Measurements from ENCODE around the gene MILR1.

DNA sequence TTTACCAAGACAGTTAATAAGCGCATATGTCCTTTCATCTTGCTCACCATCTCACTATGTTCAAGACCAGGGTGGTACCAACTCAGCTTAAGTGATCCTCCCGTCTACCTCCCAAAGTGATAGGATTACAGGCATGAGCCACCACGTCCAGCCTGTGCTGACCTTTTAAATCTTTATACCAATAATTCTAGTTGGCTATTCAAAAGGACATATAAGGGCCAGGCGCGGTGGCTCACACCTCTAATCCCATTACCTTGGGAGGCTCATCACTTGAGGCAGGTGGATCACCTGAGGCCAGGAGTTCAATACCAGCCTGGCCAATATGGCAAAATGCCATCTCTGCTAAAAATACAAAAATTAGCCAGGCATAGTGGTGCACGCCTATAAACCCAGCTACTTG, 60.3 kb downstream of the MILR1 start:
- TF ChIP-seq, protein P1, sequence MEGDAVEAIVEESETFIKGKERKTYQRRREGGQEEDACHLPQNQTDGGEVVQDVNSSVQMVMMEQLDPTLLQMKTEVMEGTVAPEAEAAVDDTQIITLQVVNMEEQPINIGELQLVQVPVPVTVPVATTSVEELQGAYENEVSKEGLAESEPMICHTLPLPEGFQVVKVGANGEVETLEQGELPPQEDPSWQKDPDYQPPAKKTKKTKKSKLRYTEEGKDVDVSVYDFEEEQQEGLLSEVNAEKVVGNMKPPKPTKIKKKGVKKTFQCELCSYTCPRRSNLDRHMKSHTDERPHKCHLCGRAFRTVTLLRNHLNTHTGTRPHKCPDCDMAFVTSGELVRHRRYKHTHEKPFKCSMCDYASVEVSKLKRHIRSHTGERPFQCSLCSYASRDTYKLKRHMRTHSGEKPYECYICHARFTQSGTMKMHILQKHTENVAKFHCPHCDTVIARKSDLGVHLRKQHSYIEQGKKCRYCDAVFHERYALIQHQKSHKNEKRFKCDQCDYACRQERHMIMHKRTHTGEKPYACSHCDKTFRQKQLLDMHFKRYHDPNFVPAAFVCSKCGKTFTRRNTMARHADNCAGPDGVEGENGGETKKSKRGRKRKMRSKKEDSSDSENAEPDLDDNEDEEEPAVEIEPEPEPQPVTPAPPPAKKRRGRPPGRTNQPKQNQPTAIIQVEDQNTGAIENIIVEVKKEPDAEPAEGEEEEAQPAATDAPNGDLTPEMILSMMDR (IDR thresholded peaks at IDR 0.05; ENCODE audit: low read depth, low read length) = no peak
- no peak for TF ChIP-seq EZH2phosphoT487 (IDR thresholded peaks at IDR 0.05; ENCODE audit: low read depth)
